NCI-H2107 (cell line): ENCODE data around the gene KIF26B.
A peak's percentile ranks its signal among the peaks of the same experiment; 100 is the strongest.
"Not testable (repeated sequence)": the region's sequence is repeated elsewhere in the genome, so short reads cannot be mapped to it uniquely, and the experiment has no call there.

Source experiments
- DNase-seq: peaks from one replicate; lab custom pipeline; 2025; lab: John Stamatoyannopoulos, UW

The KIF26B gene

DNA sequence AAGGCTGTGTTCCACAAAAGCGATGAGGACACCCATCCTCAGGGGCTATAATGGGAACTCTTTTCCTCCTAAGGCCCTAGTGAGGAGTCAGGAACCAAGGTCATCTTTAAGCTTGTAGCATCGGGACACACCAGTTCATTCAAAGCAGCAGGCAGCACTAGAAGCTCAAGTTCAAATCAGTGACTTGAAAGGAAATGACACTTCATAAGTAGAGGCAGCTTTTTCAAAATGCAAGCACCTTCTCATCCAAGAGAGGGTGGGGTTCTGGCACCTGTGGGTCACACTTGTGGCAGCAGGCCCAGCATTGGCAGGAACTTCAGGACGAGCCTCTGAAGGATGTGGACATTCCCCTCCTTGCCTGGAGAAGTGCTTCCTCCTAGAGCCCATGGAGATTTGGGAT, 496.3 kb downstream of the KIF26B start:
- DNase-seq = no peak

DNA sequence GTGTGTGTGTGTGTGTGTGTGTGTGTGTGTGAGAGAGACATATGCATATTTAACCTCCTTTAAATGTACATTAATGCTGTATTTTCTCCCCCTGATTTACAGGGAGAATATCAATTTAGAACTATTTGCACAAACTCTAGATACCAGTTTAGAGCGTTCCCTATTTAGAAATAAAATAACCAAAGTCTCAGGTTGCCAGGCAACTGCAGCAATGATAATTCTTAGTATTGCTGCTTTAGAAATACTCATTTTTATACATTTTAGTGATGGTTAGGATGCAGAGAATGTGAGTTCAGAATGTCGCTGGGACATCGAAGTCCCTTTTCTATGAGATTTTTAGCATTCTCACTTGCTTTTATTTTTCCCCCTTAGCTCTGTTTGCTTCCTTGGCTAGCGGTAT, 497.3 kb downstream of the KIF26B start:
- no peak for DNase-seq

DNA sequence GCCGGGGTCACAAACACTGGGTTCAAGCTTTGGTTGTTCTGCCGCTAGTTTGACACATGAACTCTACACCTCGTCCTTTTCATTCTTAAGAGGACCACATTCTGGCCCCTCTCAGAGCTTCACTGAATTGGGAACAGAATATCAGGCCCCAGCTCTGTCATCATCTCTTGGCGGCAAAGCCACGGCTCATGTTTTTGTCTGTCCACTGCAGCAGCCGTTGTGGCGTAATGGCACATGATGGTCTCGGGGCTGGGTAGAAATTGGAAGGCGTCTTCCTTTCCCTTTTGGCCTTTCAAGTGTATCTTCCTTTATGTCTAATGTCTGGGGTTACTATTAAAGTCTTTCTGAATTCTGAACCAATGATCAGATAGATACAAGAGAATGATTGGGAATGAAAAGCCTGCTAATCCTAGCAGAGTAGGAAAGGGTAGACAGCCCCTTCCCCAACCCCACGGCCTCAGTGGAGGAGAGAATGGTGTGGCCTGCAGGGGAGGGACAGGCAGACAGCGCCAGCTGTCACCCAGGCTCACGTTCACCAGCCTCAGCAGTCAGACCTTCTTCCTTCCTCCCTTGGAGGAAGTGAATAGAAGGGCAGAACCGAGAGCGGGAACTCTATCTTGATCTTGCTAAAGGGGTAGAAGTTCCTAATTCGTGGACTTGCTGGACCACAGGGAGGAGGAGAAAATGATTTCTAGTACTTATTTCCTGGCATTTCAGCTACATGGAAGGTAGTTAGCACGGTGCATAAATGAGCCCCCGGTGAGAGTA, 498.1 kb downstream of the KIF26B start:
- DNase-seq = no peak

DNA sequence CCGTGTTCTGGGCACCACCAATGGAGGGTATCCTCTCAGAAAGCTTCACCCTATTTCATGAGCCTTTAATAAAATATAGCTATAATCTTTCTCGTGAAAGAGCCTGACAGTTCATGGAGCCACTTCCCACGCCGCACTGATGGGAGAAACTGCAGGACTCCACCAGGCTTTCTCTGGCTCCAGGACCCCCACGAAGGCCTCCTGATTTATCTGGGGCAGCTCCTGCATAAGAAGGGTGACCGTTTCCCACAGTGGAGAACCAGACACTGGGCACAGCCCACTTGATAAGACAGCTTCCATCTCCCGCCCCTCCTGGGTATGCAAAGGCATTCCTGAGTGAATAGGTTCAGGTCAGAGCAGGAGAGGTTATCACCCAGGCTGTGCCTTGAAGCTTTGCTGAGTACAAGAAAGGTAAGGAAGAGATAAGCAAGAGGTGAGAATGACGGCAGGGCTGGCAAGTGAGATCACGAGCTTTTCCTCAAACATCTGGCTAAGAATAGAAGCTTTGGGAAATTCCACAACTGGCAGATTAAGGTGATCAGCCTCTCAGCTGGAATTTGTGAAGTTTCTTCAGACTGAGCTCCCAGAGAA, 499.8 kb downstream of the KIF26B start:
- no peak for DNase-seq

DNA sequence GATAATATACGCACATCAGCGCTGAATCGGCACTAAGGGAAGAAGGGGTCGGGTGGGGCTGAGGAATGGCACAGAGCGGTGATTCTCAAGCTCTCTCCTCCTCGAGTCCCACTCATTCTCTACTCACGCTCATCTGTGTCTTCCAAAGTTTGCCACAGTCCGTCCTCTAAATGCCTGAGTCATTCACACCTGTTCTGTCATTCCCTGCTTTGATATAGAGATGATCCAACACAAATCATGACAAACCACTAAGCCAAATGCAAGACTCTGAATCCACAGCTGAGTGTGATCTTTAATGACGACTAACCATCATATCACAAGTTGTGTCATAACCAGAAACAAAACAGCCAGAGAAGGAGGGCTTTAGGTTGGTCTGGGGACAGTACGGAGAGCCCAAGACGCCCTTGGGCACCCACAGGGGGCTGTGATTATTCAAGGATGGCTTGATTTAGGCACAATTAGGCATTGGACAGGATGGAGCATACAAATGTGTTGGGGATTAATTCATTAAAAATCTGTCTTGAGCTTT, 501.5 kb downstream of the KIF26B start:
- DNase-seq = no peak

DNA sequence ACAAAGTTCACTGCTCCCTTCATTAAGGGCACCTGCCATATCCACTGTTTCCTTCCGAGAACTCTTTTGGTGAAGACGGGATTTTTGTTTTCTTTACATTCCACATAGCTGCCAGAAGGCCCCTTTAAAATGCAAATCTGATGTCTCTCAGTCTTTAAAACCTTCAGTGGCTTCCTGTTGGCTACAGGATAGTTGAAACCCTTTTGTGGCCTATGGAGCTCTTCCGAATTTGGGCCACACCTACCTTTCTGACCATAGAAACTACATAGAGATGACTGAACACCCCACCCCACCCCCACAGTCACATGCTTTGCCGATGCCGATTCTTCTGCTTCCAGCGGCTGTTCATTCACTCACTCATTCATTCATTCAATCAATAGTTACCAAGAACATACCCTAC, 502.6 kb downstream of the KIF26B start:
- DNase-seq = no peak

DNA sequence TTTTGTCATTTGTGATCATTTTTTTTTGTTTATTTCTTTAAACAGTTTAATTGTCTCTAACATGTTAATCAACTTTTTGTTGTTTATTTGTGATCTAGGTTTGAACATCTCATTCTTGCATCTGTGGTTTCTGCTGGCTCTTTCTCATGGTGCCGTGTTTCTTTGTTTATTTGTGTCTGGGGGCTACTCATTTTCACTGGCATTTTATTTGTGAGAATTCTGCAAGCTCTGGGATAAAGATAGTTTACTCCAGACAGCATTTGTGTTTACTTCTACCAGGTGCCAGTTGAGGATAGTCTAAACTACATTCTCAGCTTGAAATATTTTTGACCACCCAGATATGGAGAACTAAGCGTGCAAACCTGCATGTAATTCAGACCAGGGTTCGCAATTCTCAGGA, 508.6 kb downstream of the KIF26B start:
- no peak for DNase-seq

DNA sequence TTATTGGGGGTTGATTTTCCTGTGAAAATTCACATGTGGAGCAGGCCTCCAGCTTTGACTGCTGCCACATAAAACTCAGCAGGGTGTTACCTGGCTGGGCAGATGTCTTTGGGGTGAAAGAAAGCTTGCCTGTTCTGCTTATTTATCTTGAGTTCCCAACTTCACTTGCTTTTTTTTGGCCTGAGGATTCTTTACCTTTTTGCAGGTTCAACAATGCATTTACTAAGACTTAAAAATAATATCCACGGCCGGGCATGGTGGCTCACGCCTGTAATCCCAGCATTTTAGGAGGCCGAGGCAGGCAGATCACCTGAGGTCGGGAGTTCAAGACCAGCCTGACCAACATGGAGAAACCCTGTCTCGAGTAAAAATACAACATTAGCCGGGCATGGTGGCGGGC, 509.1 kb downstream of the KIF26B start:
- DNase-seq = no peak

DNA sequence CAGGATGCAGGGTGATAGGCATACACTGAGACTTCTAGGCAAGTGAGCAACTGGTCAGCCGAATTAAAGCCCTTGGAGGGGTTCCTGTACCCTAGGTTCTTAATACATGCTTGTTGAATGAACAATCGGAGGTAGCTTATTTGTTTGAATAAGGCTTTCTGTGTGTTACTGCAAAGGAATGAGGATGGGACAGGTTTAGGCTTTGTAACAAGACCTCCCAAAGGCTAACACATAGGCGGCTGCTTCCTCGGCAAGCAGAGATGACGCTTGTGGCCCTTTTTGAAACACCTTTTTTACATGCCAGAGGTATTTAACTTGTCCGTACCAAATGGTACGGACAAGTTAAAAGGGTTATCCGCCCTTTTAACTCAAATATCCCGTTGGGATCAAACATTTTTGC, 511.6 kb downstream of the KIF26B start:
- DNase-seq = no peak

DNA sequence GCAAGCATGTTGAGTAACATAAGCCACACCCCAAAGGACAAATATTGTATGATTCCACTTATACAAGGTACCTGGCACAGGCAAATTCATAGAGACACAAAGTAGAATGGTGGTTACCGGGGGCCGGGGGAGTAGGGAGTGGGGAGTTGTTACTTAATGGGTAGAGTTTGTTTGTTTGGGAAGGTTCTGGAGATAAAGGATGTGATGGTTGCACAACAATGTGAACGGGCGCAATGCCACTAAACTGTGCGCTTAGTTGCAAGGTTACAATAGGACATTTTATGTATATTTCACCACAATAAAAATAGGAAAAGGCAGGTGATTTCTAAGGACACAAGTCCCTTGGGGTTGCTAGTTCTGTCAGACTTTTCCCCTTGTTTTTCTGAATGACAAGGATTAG, 516.6 kb downstream of the KIF26B start:
- DNase-seq = peak; percentile 20

DNA sequence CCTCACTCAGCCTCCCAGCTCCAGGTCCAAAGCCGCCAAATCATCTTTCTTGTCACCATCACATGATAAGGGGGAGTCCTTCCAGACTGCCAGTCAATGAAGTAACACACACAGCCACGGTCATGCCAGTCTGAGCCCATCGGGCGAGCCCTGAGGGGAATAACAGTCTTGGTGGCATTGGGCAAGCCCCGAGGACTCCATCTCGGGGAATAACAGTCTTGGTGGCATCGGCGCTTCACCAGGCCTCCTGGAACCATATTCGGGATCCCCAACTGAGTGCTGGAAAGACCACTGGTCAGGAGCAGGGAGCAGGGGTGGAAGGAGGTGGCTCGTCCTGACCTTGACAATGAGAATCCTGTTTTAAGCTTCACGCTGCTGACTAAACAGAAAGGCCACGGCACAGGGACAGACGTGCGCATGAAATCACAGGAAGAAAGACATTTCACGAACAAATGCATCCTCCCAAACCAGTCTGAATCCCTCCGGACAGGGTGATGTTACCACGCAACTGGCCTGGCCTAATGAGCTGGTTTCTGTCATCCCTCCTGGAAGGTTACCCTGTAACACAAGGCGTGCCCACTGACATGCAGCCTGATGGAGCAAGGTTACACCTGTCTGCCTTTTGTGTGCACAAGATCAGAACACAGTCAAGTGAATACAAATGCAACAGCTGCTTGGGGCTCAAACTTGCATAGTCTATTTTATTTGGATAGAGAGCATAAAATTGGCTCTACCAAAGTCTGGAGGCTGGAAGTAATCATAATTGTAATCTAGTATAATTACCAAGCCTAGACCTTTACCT, 517.4 kb downstream of the KIF26B start:
- peak; percentile 8 for DNase-seq

DNA sequence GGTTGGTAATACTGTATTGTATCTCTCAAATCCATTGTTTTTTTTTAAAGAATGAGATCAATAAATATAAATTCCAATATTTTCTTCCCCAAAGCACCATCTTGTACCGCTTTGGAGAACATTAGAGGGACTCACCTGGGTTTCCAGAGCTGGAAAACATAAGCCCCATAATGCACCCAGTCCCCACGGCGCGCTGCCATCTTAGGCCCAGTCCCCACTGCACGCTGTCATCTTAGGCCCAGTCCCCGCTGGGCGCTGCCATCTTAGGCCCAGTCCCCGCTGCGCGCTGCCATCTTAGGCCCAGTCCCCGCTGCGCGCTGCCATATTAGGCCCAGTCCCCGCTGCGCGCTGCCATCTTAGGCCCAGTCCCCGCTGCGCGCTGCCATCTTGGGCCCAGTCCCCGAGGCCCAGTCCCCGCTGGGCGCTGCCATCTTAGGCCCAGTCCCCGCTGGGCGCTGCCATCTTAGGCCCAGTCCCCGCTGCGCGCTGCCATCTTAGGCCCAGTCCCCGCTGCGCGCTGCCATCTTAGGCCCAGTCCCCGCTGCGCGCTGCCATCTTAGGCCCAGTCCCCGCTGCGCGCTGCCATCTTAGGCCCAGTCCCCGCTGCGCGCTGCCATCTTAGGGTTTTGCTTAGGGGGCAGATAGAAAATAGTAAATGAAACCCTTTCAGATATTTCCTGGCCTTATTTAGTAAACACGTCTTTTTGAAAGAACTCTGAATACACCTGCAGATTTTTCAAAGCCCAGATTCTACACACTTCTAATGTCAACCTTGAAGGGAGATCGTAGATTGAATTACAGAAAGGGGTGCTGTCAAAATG, 518.3 kb downstream of the KIF26B start:
- not testable (repeated sequence) for DNase-seq

DNA sequence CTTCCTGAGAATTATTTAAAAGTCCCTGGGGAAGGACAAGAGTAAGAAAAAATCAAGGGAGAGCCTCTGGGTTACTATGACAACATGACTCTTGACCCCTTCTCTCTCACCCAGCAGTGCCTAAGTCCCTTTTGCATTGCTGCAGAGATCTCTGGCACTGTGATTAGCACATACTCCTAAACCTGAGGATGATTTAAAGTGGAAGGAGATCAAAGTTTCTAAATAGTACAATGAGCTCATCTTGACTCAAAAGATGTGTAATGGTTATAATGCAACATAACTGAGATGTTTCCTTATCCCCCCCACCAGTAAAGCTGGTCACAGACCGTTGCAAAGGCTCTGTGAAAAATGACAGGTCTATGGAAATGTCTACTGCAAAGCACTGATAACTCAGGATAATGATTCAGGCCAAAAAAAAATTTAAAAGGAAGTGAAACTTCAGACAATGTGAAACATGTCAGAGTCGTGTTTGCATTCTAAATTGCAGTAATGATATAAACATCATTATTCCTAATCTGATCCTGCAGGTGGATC, 519.2 kb downstream of the KIF26B start:
- no peak for DNase-seq

DNA sequence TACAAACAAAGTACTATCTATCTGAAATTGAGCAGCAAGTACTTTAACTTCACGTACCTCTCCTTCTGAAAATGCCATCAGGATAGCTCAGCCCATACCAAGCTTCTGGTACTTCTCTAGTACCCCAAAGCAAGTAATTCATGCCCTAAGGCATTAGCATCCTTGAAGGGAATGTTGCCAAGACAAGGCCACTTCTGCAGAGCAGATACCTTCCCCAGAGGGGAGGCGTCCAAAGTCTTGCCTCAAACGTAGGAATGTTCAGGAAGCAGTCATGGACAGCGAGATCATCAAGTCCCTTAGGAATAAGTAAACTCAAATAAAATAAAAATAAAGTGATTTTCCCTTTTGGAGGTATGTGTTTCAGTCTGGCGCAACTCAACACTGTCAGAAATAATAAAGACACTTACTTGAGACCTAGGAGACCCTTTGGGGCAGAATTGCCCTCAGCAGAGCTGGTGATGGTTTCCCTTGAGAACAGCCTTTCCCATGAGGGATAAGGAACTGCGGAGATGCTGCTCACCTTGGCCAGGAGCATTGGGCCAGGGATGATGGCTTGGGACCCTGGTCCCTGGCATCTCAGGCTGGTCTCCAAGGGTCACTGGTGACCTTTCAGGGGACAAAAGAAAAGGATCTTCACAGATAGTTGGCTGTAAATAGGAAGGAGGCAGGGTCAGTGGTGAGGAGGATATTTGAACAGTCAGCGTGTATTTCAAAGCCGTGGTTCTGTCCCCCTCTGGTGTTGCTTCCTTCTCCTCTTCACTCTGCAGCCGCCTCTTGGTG, 522.9 kb downstream of the KIF26B start:
- no peak for DNase-seq

DNA sequence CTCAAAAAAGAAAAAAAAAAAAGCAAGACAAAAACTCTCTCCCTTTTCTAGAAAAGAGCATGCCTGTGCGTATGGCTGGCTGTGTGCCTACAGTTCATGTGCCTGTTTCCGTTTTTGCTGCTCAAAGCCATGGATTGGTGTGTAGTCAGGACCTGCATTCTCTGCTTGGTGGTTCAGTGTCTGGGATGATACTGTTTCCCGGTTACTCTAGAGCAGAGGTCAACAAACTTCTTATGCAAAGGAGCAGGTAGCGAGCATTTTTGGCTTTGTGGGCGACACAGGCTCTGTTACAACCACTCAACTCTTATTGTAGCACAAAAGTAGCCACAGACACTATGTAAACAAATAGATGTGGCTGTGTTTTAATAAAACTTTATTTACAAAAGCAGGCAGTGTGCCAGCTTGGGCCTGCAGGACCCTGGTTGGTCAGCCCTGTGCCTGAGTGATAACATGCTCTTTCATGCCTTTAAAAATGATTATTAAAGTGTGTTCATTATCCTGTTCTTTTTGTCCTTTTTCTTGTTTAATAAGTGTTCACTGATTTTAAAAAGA, 524.2 kb downstream of the KIF26B start:
- no peak for DNase-seq

DNA sequence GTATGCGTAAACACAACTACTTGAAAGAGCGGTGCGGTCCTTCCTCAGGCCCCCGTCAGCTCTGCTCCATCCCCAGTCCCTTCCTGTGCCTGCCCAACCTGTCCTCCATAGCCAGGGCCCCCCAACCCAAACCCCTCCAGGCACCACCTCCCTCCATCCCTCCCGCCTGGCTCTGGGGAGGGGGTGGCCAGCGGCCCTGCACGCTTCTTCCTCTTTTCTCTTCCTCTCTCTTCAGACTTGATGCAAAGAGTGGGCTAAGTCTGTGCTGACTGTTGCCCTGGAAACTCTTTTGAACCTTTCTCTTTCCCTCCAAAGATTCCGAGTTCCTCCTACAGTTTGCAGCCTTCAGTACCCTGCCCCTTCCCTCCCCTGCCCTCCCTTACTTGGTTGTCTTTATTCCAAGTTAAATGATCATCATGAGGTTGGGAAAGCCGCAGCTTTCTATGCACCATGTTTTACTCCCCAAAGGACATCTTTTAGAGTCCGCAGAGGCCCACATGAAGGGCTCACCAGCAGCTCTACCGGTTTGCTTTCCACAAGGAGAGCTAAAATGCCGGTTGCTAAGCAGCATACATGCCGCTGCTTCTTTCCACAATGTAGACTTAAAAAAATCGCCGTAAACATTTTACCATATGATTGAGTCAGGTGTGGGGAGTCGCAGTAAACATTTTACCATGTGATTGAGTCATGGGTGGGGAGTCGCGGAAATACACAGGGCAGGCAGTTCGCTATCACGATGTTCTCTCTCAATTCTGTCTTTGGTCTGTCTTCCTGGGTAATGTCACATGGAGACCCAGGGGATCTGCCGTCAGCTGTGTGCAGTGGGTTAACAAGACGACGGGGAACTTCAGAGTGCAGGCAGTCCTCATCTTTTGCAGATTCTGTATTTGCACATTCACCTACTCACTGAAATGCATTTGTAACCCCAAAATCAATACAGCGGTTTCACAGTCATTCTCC, 525.3 kb downstream of the KIF26B start:
- DNase-seq = no peak

DNA sequence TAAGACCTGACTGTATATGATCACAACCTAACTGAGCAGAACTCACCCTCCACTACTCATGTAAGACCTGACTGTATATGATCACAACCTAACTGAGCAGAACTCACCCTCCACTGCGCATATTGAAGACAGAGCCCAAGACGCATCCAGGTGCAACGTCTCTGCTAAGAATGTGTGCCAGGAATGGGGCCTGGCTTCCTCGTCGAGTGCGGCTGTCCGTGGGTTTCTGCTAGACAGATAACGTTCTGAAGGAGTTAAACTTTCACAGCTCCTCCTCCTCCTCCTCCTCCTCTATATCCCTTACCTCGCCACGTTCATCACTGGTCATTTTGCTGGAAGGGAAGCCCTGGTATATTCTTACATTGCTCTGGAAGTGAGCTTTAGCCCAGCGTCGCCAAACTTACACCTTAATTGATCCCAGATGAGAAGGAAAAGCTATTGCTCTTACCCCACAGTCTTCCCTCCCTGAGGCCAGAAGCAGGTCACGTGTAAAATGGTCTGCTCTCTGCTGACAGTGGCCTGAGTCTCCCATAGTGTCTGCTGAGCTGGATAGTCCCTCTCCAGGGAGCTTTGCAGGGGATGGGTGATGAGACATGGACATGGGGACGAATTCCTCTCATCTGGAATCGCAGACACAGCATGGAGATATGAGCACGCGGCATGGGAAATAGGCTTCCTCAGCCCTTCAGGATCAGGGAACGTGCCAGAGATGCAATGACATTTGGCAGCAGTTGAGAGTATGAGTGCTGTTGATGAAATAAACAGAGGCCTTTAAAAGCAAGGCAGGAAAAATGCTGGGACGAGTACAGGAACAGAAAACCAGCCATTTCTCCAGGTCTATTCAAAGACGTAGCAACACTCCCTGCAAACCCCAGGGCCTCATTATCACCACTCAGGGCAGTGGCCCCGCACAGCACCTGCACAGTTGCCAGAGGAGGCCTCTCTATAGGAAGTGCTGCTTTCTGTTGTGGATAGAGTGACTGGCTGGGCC, 528.1 kb downstream of the KIF26B start:
- no peak for DNase-seq

DNA sequence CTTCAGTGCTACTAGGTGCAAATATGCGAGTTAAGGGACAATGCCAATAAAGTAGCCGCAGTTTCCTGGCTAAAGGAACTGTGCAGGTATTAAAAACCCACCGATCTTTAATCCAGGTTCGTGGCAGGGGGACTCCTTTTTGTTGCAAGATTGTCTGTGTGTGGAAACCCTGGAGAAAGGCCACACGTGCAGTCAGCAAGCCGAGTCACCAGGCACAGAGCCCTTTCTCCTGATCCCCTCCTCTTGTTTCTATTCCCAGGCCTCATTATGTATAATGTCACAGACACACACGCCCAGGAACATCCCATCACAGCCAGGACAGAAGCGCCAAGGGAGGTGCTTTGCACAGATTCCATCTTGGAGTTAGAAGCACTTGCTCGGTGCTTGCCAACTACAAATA, 528.9 kb downstream of the KIF26B start:
- no peak for DNase-seq
